Measurements from ENCODE around the gene IMPDH1.

Gene IMPDH1

DNA sequence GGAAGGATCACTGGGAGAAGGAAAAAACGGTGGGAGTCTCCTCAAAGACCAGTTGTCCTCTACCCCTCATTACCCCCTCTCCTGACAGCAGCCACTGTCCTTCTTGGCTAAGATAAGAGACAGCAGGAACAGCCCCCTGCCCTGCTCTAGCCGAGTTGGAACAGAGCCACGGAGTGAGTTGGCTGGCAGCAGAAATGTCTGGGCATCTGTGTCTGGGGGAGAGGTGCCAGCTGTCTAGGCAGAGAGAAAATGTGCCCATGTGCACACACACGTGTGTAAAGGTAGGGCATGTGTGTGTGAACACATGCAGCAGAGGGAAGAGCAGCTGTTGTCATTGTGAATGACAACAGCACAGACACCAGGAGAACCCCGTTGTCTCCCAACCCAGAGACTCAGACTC is 36.5 kb upstream of the IMPDH1 start:
- Histone ChIP-seq H3K4me3 (ENCODE audit: low read depth, low read length, poor library complexity, severe bottlenecking) (no peak overlapping the region), H3K9ac (ENCODE audit: low read length) (no peak overlapping the region), H3K4me2 (ENCODE audit: low read length) (no peak overlapping the region), H4K20me1 (ENCODE audit: insufficient read depth, low read length) (no peaks in the 10 kb centered on the region), H3F3A (ENCODE audit: insufficient read depth, low read length) (no peaks in the 10 kb centered on the region), H3K27ac (ENCODE audit: low read depth, low read length, poor library complexity, severe bottlenecking) (no peak overlapping the region), H2AFZ (ENCODE audit: low read length) (no peak overlapping the region), H3K9me3 (ENCODE audit: low read length) (no peaks in the 10 kb centered on the region), H3K79me2 (ENCODE audit: insufficient read depth, low read length) (no peaks in the 10 kb centered on the region), H3K27me3 (ENCODE audit: insufficient read depth, low read length) (no peaks in the 10 kb centered on the region; the same call in 1 of the 2 replicates), H3K9me2 (ENCODE audit: low read depth, low read length) (no peaks in the 10 kb centered on the region), H3K36me3 (ENCODE audit: insufficient read depth, low read length) (no peaks in the 10 kb centered on the region), H3K4me1 (ENCODE audit: insufficient read depth, low read length, severe bottlenecking) (peaks cover 13% of the 10 kb centered on the region)
- TF ChIP-seq, protein P1, sequence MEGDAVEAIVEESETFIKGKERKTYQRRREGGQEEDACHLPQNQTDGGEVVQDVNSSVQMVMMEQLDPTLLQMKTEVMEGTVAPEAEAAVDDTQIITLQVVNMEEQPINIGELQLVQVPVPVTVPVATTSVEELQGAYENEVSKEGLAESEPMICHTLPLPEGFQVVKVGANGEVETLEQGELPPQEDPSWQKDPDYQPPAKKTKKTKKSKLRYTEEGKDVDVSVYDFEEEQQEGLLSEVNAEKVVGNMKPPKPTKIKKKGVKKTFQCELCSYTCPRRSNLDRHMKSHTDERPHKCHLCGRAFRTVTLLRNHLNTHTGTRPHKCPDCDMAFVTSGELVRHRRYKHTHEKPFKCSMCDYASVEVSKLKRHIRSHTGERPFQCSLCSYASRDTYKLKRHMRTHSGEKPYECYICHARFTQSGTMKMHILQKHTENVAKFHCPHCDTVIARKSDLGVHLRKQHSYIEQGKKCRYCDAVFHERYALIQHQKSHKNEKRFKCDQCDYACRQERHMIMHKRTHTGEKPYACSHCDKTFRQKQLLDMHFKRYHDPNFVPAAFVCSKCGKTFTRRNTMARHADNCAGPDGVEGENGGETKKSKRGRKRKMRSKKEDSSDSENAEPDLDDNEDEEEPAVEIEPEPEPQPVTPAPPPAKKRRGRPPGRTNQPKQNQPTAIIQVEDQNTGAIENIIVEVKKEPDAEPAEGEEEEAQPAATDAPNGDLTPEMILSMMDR (IDR thresholded peaks at IDR 0.05; ENCODE audit: low read length): no peak
- no peak for TF ChIP-seq EZH2 (IDR thresholded peaks at IDR 0.05; ENCODE audit: borderline replicate concordance, low read length)

DNA sequence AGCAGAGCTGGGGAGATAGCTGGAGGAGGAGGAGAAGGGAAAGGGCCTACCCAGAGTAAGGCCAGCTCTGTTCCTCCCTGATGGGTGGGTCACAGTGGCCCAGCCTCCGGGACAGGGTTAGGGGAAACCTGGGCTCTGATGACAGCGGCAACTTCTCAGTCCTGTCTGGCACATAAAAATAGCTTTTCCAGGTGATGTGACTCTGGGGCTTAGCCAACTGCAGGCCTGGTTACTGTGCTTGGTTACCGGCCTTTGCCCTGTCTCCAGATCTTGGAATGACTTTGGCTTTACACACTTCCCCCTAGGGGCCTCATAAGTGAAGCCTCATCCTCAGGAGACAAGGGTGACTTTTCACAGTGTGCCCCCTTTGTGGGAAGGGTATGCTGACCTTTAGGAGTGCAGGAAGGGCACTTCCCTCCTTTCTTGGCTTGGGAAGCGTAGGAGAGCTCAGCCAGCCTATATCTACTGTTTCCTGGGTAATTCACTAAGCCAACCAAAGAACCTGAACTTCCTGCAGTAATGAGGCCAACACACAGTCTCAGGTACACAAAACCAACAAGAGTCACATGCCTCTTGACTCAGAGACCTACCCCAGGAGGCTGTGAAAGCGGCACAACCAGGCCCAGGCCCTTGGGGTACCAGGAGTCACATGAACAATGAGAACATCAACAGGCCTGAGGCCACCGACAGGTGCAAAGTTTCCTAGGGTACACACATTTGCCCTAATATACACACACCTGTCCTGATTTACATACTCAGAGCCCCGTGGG is 34.2 kb upstream of the IMPDH1 start:
- Histone ChIP-seq H3K79me2 (ENCODE audit: insufficient read depth, low read length) (no peaks in the 10 kb centered on the region), H3K4me2 (ENCODE audit: low read length) (no peak overlapping the region), H3F3A (ENCODE audit: insufficient read depth, low read length) (no peaks in the 10 kb centered on the region), H3K4me3 (ENCODE audit: low read depth, low read length, poor library complexity, severe bottlenecking) (no peak overlapping the region), H4K20me1 (ENCODE audit: insufficient read depth, low read length) (no peaks in the 10 kb centered on the region), H3K9me2 (ENCODE audit: low read depth, low read length) (no peaks in the 10 kb centered on the region), H2AFZ (ENCODE audit: low read length) (no peak overlapping the region), H3K27ac (ENCODE audit: low read depth, low read length, poor library complexity, severe bottlenecking) (no peak overlapping the region), H3K9me3 (ENCODE audit: low read length) (no peaks in the 10 kb centered on the region), H3K4me1 (ENCODE audit: insufficient read depth, low read length, severe bottlenecking) (peaks cover 13% of the 10 kb centered on the region), H3K27me3 (ENCODE audit: insufficient read depth, low read length) (no peaks in the 10 kb centered on the region), H3K36me3 (ENCODE audit: insufficient read depth, low read length) (no peaks in the 10 kb centered on the region), H3K9ac (ENCODE audit: low read length) (no peak overlapping the region)
- no peak for TF ChIP-seq EZH2 (IDR thresholded peaks at IDR 0.05; ENCODE audit: borderline replicate concordance, low read length)
- TF ChIP-seq, protein P1 (IDR thresholded peaks at IDR 0.05; ENCODE audit: low read length): no peak

DNA sequence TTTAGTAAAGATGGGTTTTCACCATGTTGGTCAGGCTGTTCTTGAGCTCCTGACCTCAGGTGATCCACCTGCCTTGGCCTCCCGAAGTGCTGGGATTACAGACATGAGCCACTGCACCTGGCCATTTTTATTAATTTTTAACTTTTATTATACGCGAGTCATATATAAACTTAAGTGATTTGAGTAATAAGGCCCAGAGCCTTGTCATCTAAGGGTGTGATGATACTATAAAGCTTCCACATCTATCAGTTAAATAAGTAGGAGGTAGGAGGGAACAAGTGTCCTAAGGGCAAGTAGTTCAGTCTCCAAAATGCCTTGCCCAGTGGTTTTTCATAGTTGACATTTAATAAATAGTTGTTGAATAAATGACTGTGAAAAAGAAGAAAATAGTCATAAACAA is 32.6 kb upstream of the IMPDH1 start:
- Histone ChIP-seq H4K20me1 (ENCODE audit: insufficient read depth, low read length) (no peaks in the 10 kb centered on the region), H3K4me3 (ENCODE audit: low read depth, low read length, poor library complexity, severe bottlenecking) (no peak overlapping the region), H3K27ac (ENCODE audit: low read depth, low read length, poor library complexity, severe bottlenecking) (no peak overlapping the region), H3K27me3 (ENCODE audit: insufficient read depth, low read length) (no peaks in the 10 kb centered on the region; the same call in 1 of the 2 replicates), H3K9me3 (ENCODE audit: low read length) (no peaks in the 10 kb centered on the region; the same call in 1 of the 2 replicates), H3K9me2 (ENCODE audit: low read depth, low read length) (no peaks in the 10 kb centered on the region), H3K4me1 (ENCODE audit: insufficient read depth, low read length, severe bottlenecking) (peaks cover 18% of the 10 kb centered on the region), H3K79me2 (ENCODE audit: insufficient read depth, low read length) (no peaks in the 10 kb centered on the region), H3K36me3 (ENCODE audit: insufficient read depth, low read length) (no peaks in the 10 kb centered on the region; the same call in 1 of the 2 replicates), H3K4me2 (ENCODE audit: low read length) (no peak overlapping the region), H3F3A (ENCODE audit: insufficient read depth, low read length) (no peaks in the 10 kb centered on the region), H3K9ac (ENCODE audit: low read length) (no peak overlapping the region), H2AFZ (ENCODE audit: low read length) (no peak overlapping the region)
- TF ChIP-seq EZH2 (IDR thresholded peaks at IDR 0.05; ENCODE audit: borderline replicate concordance, low read length): no peak
- TF ChIP-seq, protein P1 (IDR thresholded peaks at IDR 0.05; ENCODE audit: low read length): no peak

Measured in OCI-LY1 (cell line).